ENCODE results near the gene MYCBP.

GRCh38 chr1:38848071-38848470, 25.1 kb downstream of the MYCBP start:
- no peak for TF ChIP-seq POLR2A (IDR thresholded peaks at IDR 0.05)
- TF ChIP-seq, protein P1, sequence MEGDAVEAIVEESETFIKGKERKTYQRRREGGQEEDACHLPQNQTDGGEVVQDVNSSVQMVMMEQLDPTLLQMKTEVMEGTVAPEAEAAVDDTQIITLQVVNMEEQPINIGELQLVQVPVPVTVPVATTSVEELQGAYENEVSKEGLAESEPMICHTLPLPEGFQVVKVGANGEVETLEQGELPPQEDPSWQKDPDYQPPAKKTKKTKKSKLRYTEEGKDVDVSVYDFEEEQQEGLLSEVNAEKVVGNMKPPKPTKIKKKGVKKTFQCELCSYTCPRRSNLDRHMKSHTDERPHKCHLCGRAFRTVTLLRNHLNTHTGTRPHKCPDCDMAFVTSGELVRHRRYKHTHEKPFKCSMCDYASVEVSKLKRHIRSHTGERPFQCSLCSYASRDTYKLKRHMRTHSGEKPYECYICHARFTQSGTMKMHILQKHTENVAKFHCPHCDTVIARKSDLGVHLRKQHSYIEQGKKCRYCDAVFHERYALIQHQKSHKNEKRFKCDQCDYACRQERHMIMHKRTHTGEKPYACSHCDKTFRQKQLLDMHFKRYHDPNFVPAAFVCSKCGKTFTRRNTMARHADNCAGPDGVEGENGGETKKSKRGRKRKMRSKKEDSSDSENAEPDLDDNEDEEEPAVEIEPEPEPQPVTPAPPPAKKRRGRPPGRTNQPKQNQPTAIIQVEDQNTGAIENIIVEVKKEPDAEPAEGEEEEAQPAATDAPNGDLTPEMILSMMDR (IDR thresholded peaks at IDR 0.05): no peak
